GM21390 (cell line): Measurements from ENCODE around the gene ABCF3.
A peak's percentile ranks its signal among the peaks of the same experiment; 100 is the strongest.
"Not testable (repeated sequence)": the region's sequence is repeated elsewhere in the genome, so short reads cannot be mapped to it uniquely, and the experiment has no call there.

ENCODE experiments used
- ATAC-seq: cut with Tn5 transposase; IDR thresholded peaks from one replicate; pipeline ENCODE4 v1.9.1; 2021; ENCODE audit not compliant: unreplicated experiment

The ABCF3 gene, protein sequence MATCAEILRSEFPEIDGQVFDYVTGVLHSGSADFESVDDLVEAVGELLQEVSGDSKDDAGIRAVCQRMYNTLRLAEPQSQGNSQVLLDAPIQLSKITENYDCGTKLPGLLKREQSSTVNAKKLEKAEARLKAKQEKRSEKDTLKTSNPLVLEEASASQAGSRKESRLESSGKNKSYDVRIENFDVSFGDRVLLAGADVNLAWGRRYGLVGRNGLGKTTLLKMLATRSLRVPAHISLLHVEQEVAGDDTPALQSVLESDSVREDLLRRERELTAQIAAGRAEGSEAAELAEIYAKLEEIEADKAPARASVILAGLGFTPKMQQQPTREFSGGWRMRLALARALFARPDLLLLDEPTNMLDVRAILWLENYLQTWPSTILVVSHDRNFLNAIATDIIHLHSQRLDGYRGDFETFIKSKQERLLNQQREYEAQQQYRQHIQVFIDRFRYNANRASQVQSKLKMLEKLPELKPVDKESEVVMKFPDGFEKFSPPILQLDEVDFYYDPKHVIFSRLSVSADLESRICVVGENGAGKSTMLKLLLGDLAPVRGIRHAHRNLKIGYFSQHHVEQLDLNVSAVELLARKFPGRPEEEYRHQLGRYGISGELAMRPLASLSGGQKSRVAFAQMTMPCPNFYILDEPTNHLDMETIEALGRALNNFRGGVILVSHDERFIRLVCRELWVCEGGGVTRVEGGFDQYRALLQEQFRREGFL

DNA sequence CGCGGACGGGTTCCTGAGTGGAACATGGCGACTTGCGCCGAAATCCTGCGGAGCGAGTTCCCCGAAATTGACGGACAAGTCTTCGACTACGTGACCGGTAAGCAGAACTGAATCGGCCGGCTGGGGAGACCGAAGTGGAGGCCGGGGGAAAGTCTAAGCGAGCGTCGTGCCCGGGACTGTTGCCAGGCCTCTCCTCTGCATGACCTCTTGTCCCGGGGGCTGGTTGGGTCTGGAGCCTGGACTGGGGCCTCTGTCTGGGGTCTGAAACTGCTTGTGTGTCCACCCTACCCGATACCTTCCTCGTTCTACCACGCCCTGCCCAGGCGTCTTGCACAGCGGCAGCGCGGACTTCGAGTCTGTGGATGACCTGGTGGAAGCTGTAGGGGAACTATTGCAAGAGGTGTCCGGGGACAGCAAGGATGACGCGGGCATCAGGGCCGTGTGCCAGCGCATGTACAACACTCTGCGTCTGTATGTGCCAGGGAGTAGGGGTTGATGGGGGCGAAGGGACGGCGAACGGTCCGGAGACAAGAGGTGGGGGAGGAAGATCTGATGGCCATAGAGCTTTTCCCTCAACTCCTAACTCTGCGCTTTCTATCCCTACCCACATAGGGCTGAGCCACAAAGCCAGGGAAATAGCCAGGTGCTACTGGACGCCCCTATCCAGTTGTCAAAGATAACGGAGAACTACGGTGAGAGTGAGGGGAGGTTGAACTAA lies at the start of gene ABCF3:
ABCF3 (plus strand) TSS at position 16 of the 718 bp plus-strand sequence; CDS start at position 25, 9 bp downstream.
- peak; percentile 25 for ATAC-seq

DNA sequence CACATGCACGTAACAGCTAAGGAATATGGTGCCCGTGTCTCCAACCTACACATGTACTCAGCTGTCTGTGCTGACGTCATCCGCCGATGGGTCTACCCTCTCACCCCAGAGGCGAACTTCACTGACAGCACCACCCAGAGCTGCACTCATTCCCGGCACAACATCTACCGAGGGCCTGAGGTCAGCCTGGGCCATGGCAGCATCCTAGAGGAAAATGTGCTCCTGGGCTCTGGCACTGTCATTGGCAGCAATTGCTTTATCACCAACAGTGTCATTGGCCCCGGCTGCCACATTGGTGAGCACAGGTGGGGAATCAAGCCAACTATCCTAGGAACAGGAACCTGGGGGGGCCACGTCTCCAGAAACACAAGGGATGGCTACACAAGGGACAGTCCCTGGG lies 45.6 kb upstream of the ABCF3 start:
- no peak for ATAC-seq

DNA sequence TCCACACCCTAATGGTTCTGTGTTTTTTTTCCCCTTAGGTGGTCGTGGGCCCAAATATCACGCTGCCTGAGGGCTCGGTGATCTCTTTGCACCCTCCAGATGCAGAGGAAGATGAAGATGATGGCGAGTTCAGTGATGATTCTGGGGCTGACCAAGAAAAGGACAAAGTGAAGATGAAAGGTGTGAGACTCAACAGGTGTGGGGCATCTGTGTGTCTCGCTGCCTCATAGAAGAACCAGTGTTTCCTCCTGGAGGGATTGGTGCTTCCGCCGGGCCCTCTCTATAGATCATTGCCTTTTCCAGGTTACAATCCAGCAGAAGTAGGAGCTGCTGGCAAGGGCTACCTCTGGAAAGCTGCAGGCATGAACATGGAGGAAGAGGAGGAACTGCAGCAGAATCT lies 43.8 kb upstream of the ABCF3 start:
- no peak for ATAC-seq

DNA sequence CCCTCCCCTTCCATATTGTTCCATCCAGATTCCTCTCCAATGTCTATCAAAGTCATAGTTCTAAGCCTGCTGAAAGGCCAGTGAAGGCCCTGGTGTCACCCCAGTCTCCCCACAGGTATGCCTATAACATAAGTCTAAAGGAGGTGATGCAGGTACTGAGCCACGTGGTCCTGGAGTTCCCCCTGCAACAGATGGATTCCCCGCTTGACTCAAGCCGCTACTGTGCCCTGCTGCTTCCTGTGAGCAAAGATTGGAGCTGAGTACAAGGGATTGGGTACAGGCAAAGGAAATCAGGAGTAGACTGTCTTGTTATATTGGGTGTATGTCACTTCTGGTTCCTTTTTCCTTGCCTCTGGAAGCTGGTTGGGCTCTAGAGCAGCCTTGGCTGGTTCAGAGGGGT lies 42.7 kb upstream of the ABCF3 start:
- no peak for ATAC-seq

DNA sequence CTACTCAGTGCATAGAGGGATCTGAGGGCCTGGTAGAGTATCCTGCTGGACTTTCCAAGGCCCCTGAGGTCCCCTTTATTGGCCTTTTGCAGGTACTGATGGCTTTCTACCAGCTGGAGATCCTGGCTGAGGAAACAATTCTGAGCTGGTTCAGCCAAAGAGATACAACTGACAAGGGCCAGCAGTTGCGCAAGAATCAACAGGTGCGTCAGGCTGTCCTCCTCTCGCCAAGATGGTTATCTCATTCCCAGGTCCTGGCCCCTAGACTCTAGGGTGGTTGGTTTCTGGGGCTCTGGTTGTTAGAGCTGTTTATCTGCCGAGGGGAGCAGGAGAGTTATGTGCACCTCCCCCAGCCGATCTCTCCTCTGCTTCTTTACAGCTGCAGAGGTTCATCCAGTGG lies 41.5 kb upstream of the ABCF3 start:
- ATAC-seq: no peak

DNA sequence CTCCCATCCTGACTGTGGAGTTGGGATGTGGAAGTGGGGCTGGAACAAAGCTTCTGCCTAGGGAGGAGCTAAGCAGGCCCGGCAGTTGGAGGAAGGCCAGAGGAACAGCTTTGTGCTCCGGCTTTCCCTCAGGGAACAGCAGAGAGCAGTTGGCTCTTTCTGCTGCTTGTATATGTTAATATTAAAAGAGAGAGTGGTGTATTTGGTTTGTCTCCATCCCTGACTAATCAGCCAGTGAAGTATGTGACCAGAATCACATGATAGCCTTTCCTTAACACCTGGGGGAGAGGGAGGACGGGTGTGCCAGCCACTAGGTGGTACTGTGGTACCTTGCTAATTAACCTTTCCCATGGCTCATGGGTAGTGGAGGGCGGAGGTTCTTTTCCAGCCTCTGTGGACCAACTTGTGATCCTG lies 40.9 kb upstream of the ABCF3 start:
- no peak for ATAC-seq

DNA sequence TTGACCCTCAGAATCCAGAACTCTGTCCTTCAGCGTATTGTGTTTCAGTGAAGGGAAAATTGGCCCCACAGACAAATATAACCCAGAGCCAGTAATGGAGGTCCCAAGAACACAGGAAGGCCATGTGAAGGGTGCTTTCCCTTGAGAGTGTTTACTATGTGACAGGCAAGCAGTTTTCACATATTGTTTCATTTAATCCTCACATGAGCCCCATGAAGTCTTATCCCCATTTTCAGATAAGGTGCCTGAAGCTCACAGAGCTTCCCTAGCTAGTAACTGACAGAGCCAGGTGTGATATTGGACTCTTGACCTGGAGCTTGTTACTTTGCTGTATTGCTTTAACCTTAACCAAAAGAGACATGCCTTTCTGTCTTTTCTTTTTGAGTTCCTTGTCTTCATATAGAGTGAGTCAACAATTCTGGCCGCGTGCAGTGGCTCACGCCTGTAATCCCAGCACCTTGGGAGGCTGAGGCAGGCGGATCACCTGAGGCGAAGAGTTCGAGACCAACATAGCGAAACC lies 40.2 kb upstream of the ABCF3 start:
- no peak for ATAC-seq

DNA sequence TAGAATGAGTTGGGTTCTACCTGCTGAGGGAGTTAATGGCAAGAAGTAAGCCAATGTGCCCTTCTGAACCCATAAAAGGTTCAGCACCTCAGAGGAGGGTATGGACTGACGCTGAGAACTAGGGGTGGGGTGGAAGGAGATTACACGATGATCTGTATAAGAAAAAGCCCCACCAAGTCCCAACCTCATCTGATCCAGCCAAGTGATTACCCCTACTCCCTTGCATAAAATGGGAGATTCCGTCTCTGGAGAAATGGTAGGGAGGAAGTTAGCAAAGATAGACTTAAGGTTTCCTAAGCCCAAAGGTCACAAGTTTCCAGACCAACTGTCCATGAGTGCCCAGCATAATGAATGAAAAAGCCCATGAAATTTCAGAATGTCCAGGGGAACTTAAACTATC lies 37.9 kb upstream of the ABCF3 start:
- ATAC-seq: no peak

DNA sequence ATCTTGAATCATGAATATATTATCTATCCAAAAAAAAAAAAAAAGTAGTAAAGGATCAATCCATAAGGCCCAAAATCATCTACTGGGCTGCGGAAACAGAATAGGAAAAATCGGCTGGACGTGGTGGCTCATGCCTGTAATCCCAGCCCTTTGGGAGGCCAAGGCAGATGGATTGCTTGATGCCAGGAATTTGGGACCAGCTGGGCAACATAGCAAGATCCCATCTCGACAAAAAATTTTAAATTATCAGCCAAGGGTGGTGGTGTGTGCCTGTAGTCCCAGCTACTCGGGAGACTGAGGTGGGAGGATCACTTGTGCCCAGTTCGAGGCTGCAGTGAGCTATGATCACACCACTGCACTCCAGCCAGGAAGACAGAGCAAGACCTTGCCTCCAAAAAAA lies 36.9 kb upstream of the ABCF3 start:
- no peak for ATAC-seq

DNA sequence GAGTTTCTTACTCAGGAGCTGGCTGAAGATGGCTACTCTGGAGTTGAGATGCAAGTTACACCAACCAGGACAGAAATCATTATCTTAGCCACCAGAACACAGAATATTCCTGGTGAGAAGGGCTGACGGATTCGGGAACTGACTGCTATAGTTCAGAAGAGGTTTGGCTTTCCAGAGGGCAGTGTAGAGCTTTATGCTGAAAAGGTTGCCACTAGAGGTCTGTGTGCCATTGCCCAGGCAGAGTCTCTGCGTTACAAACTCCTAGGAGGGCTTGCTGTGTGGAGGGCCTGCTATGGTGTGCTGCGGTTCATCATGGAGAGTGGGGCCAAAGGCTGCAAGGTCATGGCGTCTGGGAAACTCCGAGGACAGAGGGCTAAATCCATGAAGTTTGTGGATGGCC lies 36.2 kb upstream of the ABCF3 start:
- ATAC-seq: not testable (repeated sequence)

DNA sequence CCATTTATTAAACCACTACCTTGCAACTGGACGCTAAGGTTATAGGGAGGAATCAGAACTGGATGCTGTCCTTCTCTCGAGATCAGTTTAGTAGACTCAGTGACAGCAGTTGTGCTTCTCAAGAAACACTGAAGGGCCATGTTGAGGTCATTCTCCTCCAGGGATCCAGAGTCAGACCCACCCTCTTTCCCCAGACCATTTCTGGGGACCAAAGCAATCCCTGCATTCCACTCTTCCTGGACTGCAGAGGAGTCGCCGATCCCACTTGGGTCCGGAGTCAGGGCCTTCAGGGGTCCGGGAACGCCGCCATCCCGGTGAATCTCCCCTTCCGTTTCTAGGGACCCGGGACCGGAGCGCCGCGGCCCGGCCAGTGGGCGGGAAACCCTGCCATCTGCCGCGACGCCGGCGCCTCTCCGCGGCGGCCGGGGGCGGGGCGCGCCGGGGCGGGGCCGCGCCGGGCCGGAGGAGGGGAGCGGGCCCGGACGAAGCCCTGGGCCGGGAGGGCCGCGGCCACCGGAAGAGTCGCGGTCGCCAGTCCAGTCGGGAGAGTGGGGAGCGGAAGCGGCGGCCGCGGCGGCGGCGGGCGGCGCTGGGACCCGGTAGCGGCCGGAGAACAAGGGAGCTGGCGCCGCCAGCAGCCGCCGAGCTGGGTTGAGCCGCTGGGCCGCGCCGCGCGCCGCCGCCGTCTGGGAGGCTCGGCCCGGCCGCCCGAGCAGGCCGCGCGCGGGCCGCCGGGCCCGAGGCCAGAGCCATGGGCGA lies 30.9 kb upstream of the ABCF3 start, which contains the start of gene DVL3:
DVL3 (plus strand) TSS at position 493 of the 759 bp plus-strand sequence; CDS start at position 752, 259 bp downstream.
- ATAC-seq: peak; percentile 81

DNA sequence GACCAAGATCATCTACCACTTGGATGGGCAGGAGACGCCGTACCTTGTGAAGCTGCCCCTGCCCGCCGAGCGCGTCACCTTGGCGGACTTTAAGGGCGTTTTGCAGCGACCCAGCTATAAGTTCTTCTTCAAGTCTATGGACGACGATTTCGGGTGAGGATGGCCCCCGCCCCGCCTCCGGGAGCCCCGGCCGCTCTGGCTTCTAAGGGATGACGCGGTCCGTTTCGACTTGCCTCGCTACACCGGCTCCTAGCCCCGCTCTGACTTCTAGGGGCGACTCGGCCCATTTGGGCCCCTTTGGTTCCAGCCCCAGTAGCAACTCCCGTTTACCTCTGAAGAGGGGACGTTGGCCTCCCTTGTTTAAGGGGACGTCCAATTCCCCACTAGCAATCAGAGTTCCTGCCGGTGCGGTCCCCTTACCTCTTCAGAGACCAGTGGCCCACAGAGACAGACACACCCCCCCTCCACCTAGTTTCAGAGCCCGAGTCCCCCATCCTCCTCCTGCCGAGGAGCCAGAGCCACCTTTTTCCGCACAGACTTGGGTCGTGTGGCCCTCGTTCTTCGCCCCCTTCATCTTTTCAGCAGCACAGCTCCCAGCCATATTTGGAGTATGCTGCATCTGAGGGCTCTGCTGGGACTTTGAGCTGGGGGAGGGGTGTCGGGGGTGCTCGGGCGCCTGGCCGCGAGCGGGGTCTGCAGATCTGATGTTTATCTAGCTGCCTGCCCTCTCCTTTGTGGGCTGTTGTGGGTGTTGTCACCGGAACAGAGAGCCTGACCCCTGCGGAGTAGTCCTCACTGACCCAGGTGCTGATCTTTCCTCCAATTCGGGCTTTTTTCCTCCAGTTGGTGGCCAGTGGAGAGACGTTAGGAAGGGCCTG lies 30.1 kb upstream of the ABCF3 start:
- peak; percentile 34 for ATAC-seq

DNA sequence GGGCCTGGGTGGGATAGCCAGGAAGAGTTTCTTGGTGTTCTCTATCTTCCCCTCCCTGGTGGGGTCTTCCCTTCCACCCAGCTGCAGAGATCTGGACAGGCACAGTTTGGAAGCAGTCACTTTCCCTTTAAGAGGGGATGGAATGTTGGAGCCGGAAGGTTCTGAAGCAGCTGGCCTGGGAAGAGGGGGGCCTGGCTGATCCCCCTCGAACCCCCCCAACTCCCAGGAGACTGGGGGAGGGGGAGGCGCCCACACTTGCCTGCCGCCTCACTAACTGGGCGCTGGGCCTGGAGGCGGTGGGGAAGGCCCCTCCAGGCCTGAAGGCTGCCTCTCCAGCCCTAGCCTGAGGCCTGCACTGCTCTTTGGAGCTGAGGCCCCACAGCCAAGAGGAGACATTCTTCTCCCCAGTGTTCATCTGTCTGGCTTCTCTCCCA lies 29.5 kb upstream of the ABCF3 start:
- ATAC-seq: no peak

DNA sequence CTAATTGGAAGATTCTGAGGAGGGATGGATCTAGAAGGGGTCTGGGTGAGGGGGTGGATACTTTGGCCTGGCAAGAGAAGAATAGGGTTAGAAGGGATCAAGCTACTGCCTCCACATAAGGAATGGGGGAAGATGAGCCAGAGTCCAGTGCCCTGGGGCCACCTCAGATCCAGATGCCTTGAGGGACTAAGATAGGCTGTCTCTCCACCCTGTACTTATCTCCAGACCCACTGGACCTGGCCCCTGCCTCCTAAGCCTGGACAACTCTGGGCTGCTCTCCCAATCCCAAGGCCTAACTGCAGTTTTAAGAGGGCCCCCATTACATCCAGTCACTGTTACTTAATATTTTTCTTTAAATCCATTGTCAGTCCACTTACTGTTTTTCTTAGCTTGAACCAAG lies 28.8 kb upstream of the ABCF3 start:
- no peak for ATAC-seq

DNA sequence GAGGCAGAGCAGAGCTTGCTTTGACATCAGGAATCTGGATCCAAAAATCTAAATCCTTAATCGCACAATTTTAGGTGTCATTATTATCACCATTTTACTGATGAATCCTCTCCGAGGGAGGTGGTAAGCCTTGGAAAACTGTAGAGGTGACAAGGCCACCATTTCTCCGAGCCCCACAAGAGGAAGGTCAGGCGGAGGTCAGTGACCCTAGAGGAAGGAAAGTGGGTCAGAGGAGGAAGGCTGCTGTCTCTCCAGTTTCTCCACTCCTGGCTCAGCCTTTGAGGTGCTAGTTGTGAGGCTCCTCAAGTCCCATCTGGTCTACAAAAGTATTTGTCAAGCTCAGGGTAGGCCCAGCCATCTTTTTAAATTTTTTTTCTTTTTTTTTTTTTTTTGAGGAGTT lies 27.6 kb upstream of the ABCF3 start:
- no peak for ATAC-seq

DNA sequence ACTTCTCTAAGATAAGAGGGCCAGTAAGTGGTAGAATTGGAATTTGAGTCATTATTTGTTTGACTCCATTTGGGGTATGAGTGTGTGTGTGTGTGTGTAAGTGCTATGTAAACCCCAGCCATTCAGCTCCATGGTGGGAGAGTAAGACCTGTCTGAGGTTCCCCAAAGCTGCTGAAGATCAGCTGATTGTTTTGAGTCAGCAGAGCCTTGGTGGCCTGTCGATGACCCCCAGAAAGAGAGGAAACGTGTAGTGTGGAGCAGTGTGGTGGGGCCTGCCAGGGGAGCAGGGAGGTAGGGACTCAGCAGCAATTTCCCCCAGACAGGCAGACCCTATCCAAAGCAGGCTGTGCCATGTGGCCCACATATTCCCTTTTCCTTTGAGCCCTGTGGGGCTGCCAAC lies 25.5 kb upstream of the ABCF3 start:
- ATAC-seq: no peak

DNA sequence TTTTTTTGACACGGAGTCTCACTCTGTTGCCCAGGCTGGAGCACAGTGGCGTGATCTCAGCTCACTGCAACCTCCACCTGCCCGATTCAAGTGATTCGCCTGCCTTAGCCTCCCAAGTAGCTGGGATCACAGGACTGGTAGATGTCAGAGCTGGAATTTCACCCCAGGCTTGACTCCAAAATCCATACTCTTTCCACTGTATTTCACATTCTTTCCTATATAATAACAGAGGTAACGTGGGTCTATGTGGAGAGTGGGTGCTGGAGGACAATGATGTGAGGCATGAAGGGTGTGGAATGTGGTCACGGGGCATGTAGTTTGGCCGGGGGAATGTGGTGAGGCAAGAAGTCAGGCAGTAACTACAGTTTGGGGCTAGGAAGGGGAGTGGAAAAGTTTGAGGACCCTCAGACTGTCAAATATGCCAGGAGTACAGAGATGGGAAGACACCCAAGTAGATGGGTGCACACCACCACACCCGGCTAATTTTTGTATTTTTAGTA lies 23.4 kb upstream of the ABCF3 start:
- ATAC-seq: not testable (repeated sequence)

DNA sequence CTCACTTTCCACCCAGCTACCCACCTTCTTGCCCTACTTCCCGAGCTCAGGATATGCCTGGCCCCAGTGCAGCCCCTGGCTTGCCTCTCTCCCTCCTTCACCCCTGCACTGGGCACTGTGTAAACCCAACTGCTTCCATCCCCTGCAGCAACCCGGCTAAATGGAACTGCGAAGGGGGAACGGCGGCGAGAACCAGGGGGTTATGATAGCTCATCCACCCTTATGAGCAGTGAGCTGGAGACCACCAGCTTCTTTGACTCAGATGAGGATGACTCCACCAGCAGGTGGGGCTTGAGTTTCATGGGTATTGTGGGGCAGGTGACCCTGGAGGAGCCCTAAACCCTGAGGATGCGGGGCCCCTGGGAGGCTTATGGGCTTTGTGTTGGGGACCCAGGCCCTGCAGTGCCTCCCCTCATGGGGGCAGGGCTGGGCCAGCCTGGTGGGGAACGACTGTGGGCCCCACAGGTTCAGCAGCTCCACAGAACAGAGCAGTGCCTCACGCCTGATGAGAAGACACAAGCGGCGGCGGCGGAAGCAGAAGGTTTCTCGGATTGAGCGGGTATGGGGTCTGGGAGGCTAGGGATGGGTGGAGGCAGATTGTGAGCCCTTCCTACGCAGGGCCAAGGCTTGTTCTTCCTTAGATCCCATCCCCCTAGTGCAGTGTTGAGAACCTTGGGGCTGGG lies 21.2 kb upstream of the ABCF3 start:
- no peak for ATAC-seq

DNA sequence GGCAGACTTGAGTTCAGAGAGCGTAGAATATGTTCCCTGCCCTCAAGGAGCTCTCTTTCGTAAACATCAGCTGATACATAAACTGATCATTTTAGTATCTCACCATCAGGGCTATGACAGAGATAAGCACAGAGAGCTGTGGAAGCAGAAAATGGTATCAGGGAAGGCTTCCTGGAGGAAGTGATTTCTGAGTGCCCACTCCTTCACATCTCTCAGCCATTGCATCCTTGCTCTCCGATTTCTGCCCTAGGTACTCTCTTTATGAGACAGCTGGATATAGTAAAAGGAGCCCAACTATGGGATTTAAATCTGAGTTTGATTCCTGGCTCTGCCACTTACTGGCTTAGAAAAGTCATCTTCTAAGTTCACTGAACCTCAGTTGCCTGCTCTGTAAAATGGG lies 20.5 kb upstream of the ABCF3 start:
- no peak for ATAC-seq
